ENCODE measurements around the gene C1RL. TPM values are rescaled to one million over a fixed set of nuclear protein-coding genes. Genes with fewer than 3 reads are reported as not detected.

The C1RL gene
- total RNA-seq, 1 experiment from 2014 or later, result 2.4 TPM

DNA sequence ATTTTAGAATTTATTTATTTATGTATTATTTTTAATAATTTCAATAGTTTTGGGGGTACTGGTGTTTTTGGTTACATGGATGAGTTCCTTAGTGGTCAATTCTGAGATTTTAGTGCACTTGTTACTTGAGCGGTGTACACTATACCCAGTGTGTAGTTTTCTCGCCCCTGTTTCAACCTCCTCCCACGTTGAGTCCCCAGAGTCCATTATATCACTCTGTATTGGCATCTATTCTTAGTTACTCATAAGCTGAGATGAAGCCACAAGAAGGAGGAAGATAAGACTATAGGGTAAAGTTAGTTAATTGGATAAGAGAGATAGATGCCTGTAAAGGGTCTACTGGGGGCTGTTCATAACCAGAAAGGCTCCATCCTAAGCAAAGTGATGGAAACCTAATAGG lies 44.5 kb downstream of the C1RL start:
- CTCF ChIA-PET, result no interaction called here
- Histone ChIP-seq H3K9me3 (ENCODE audit: low read depth, low read length, poor library complexity, severe bottlenecking) (no peaks in the 10 kb centered on the region), H3K27ac (ENCODE audit: low read depth, low read length, poor library complexity, severe bottlenecking) (no peak overlapping the region), H3K27me3 (replicated peaks; ENCODE audit: insufficient read depth, low read depth, low read length, poor library complexity) (no peaks in the 10 kb centered on the region), H3K36me3 (ENCODE audit: insufficient read depth, low read length, poor library complexity, severe bottlenecking) (no peaks in the 10 kb centered on the region), H3K4me3 (ENCODE audit: low read depth, low read length, poor library complexity, severe bottlenecking) (no peak overlapping the region), H3K4me1 (ENCODE audit: insufficient read depth, low read length, poor library complexity, severe bottlenecking) (no peaks in the 10 kb centered on the region)
- BruUV-seq (replicated peaks), result no TSS peak
- intact Hi-C loops (cut with micrococcal nuclease; ENCODE audit: unreplicated experiment), result no loop called here
- TF ChIP-seq EZH2 (IDR thresholded peaks at IDR 0.05; ENCODE audit: borderline replicate concordance, low read depth, low read length, poor library complexity, severe bottlenecking), result no peak
- TF ChIP-seq, protein P1, sequence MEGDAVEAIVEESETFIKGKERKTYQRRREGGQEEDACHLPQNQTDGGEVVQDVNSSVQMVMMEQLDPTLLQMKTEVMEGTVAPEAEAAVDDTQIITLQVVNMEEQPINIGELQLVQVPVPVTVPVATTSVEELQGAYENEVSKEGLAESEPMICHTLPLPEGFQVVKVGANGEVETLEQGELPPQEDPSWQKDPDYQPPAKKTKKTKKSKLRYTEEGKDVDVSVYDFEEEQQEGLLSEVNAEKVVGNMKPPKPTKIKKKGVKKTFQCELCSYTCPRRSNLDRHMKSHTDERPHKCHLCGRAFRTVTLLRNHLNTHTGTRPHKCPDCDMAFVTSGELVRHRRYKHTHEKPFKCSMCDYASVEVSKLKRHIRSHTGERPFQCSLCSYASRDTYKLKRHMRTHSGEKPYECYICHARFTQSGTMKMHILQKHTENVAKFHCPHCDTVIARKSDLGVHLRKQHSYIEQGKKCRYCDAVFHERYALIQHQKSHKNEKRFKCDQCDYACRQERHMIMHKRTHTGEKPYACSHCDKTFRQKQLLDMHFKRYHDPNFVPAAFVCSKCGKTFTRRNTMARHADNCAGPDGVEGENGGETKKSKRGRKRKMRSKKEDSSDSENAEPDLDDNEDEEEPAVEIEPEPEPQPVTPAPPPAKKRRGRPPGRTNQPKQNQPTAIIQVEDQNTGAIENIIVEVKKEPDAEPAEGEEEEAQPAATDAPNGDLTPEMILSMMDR (conservative IDR thresholded peaks at IDR 0.05; ENCODE audit: low read depth, low read length), result no peak
- no peak for DNase-seq (ENCODE audit: low spot score)
- POLR2A ChIA-PET (ENCODE audit: low non-redundant PET), result no interaction called here

DNA sequence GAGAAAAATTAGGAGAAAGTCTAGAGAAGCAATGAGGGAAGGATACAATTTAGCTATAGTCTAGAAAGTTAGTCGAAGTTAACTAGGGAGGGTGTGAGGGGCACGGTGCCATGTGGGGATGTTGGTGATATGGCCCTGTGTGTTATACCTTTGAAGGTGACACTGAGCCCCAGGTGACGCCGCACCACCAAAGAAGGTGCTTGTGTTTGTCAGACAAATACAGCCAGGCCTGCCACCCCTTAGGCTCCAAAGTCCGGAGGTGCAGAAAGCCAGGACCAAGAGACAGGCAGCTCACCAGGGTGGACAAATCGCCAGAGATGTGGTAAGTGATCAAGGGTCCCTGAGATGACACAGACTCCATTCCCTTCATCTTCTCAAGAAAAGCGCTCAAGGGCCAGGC lies 47.4 kb downstream of the C1RL start:
- Histone ChIP-seq H3K27me3 (replicated peaks; ENCODE audit: insufficient read depth, low read depth, low read length, poor library complexity) (no peaks in the 10 kb centered on the region), H3K4me1 (ENCODE audit: insufficient read depth, low read length, poor library complexity, severe bottlenecking) (no peaks in the 10 kb centered on the region), H3K9me3 (ENCODE audit: low read depth, low read length, poor library complexity, severe bottlenecking) (no peaks in the 10 kb centered on the region), H3K36me3 (ENCODE audit: insufficient read depth, low read length, poor library complexity, severe bottlenecking) (no peaks in the 10 kb centered on the region), H3K27ac (ENCODE audit: low read depth, low read length, poor library complexity, severe bottlenecking) (no peak overlapping the region), H3K4me3 (ENCODE audit: low read depth, low read length, poor library complexity, severe bottlenecking) (no peak overlapping the region)
- no peak for DNase-seq (ENCODE audit: low spot score)
- intact Hi-C loops (cut with micrococcal nuclease; ENCODE audit: unreplicated experiment), result no loop called here
- TF ChIP-seq, protein P1 (conservative IDR thresholded peaks at IDR 0.05; ENCODE audit: low read depth, low read length), result no peak
- no peak for TF ChIP-seq EZH2 (IDR thresholded peaks at IDR 0.05; ENCODE audit: borderline replicate concordance, low read depth, low read length, poor library complexity, severe bottlenecking)
- BruUV-seq (replicated peaks), result no TSS peak
- POLR2A ChIA-PET (ENCODE audit: low non-redundant PET), result no interaction called here
- CTCF ChIA-PET, result no interaction called here

- no peak for TF ChIP-seq EZH2 (IDR thresholded peaks at IDR 0.05; ENCODE audit: borderline replicate concordance, low read depth, low read length, poor library complexity, severe bottlenecking)
- TF ChIP-seq, protein P1 (conservative IDR thresholded peaks at IDR 0.05; ENCODE audit: low read depth, low read length), result no peak
- intact Hi-C loops (cut with micrococcal nuclease; ENCODE audit: unreplicated experiment), result no loop called here
- no peak for DNase-seq (ENCODE audit: low spot score)
- BruUV-seq (replicated peaks), result no TSS peak
- ChIA-PET POLR2A (ENCODE audit: low non-redundant PET) (no interaction called here), CTCF (no interaction called here)
- Histone ChIP-seq H3K4me3 (ENCODE audit: low read depth, low read length, poor library complexity, severe bottlenecking) (no peak overlapping the region), H3K27ac (ENCODE audit: low read depth, low read length, poor library complexity, severe bottlenecking) (no peak overlapping the region), H3K9me3 (ENCODE audit: low read depth, low read length, poor library complexity, severe bottlenecking) (no peaks in the 10 kb centered on the region), H3K36me3 (ENCODE audit: insufficient read depth, low read length, poor library complexity, severe bottlenecking) (no peaks in the 10 kb centered on the region), H3K4me1 (ENCODE audit: insufficient read depth, low read length, poor library complexity, severe bottlenecking) (no peaks in the 10 kb centered on the region), H3K27me3 (replicated peaks; ENCODE audit: insufficient read depth, low read depth, low read length, poor library complexity) (no peaks in the 10 kb centered on the region)
Observed at GRCh38 chr12:7061138-7061537, 47.9 kb downstream of the C1RL start.

All from A673 (cell line).